ENCODE data around the gene COL9A2.

DNA sequence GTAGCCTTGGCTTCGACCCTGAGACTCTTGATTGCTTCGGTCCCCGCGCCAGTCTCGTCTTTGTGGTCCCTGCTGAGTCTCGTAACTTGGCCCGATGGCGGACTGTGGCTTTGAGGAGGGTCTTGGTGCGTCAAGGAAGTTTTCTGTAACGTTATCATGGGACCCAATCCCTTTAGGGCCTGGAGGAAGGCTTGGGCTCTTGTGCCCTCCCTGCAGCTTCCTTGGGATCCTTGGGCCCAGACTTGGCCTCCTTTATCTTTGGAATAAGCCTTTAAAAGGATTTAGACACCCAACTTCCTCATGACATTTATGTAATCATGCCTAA lies 58.7 kb downstream of the COL9A2 start:
- TF ChIP-seq, protein P1, sequence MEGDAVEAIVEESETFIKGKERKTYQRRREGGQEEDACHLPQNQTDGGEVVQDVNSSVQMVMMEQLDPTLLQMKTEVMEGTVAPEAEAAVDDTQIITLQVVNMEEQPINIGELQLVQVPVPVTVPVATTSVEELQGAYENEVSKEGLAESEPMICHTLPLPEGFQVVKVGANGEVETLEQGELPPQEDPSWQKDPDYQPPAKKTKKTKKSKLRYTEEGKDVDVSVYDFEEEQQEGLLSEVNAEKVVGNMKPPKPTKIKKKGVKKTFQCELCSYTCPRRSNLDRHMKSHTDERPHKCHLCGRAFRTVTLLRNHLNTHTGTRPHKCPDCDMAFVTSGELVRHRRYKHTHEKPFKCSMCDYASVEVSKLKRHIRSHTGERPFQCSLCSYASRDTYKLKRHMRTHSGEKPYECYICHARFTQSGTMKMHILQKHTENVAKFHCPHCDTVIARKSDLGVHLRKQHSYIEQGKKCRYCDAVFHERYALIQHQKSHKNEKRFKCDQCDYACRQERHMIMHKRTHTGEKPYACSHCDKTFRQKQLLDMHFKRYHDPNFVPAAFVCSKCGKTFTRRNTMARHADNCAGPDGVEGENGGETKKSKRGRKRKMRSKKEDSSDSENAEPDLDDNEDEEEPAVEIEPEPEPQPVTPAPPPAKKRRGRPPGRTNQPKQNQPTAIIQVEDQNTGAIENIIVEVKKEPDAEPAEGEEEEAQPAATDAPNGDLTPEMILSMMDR (IDR thresholded peaks at IDR 0.05; ENCODE audit: insufficient read depth, low read length) = no peak
- TF ChIP-seq POLR2AphosphoS5 (IDR thresholded peaks at IDR 0.05; ENCODE audit: low read depth) (no peak), GABPA (IDR thresholded peaks at IDR 0.05; ENCODE audit: low read depth) (no peak), SPI1 (IDR thresholded peaks at IDR 0.05; ENCODE audit: borderline replicate concordance, low read depth) (no peak)
